Activated gamma-delta T cell treated with anti-CD3 and anti-CD28 coated beads, Interleukin-2, amount 50 U/mL, for 16 hours (primary cell): ENCODE data around the gene POLR2I.
"Not testable (repeated sequence)": the region's sequence is repeated elsewhere in the genome, so short reads cannot be mapped to it uniquely, and the experiment has no call there.

Experiments
- DNase-seq: peaks from one replicate; pipeline ENCODE4 v3.0.0-alpha.2; 2020; ENCODE audit warnings: low read depth

Gene POLR2I

DNA sequence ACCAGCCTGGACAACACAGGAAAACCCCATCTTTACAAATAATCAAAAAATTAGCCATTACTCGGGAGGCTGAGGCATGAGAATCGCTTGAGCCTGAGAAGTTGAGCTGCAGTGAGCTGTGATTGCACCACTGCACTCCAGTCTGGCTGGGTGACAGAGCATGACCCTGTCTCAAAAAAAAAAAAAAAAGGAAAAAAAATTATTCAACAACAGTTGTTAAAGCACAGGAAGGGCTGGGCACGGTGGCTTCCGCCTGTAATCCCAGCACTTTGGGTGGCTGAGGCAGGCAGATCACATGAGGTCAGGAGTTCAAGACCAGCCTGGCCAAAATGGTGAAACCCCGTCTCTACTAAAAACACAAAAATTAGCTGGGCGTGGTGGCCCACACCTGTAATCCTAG, 16.5 kb upstream of the POLR2I start:
- not testable (repeated sequence) for DNase-seq

DNA sequence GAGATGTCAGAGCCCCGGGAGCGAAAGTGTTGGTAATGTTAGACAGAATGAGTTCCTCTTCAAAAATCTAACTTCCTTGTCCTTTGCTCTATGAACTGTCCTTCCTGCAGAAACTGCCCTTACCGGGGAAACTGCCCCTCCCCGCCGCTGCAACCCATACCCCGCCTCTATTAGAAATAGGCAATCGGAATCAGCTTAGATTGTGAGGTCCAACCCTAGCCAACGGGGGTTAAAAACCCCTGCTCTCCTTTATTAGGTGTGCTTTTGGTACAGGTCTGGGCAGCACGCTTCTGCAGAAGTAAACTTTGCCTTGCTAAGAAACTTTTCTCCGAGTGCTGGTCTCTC, 13.7 kb upstream of the POLR2I start:
- no peak for DNase-seq

DNA sequence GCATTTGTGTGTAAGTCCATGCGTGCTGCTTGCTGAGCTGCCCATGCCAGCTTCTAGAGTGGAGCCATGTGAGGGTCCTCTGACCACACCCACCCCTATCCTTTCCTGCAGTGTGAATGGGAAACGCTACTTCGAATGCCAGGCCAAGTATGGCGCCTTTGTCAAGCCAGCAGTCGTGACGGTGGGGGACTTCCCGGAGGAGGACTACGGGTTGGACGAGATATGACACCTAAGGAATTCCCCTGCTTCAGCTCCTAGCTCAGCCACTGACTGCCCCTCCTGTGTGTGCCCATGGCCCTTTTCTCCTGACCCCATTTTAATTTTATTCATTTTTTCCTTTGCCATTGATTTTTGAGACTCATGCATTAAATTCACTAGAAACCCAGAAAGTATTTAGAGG, 10.9 kb upstream of the POLR2I start:
- no peak for DNase-seq

DNA sequence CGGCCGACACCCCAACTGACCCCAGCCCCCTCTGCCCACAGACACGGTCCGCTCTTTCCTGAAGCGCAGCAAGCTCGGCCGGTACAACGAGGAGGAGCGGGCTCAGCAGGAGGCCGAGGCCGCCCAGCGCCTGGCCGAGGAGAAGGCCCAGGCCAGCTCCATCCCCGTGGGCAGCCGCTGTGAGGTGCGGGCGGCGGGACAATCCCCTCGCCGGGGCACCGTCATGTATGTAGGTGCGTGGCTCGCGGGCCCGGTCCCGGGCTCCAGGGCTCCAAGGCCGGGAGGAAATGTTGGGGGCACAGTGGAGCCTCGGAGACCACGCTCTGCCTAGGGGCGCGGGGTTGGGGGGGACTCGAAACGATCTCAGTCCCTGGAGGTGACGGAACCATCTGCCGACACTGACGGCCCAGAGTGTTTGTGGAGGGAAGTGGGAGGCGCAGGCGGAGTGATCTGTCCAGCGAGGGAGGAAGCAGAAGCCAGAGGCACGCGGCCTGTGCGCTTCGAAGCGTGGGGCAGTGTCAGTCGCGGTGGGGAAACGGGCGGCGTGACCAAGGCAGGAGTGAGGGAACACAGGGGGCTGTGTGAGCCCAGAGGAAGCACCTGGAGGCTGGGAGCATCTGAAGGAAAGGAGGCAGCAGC, 6.9 kb upstream of the POLR2I start:
- no peak for DNase-seq

DNA sequence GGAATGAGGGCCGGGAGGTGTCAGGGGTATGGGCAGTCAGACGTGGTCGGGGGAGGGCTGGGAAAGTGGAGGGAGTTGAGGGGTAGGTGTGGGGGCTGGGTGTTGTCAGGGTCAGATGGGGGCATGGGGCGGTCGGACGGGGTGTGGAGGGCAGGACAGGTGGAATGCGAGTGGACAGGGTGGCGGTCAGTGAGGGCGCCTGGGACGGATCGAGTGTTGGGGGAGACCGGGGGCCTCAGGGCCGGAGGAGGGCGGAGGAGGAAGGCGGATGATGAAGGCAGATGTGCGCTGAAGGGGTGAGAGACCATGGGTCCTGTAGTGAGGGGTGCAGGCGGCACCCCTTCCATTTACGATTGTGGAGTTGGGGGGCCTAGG, 6.3 kb upstream of the POLR2I start:
- no peak for DNase-seq

DNA sequence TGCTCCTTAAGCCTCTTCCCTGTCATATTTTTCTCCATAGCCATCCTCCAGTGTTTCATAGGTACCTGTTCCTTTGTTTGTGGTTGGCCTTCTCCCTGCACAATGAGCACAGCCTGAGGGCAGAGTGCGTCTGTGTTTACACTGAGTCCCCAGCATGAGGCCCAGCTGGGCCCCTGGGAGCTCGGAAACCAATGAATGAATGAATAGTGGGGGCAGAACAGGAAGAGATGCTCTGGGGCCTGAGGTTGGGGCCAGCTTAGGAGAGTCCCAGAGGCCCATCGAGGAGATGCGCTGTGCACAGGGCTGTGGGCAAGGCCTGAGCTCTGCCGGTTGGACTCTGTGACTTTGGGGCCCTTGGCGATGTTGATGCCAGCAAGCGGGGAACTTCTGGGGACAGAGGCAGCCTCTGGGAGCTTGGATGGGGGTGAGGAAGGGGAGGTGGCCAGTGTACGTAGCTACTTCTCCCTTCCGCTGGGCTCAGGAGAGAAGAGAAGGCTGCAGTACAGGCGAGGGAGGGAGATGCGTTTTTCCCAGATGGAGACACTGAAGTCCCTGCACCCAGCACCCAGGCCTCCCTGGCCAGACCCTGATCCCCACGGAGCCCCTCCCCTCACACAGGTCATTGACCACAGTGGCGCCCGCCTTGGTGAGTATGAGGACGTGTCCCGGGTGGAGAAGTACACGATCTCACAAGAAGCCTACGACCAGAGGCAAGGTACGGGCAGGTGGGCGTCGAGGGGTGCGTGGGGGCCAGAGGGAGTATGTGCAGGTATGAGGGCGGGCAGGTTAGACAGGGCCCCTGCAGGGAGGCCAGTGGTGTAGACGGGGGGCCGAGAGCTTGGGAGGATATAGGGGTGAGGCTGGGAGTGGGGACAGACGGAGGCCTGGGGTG, 5.7 kb upstream of the POLR2I start:
- DNase-seq: no peak

DNA sequence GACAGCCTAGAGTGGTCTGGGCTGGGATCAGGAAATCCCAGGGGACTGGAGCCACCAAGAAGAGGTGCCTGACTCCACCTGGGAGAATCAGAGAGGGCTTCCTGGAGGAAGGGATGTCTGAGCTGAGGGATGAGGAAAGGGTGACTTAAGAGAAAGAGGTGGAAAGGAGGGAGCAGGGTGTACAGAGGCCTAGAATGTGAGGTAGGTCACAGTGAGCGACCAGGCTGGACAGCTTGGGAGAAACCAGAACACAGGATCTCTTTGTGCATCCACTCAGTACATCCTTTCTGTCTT, 1.6 kb upstream of the POLR2I start:
- DNase-seq: no peak

DNA sequence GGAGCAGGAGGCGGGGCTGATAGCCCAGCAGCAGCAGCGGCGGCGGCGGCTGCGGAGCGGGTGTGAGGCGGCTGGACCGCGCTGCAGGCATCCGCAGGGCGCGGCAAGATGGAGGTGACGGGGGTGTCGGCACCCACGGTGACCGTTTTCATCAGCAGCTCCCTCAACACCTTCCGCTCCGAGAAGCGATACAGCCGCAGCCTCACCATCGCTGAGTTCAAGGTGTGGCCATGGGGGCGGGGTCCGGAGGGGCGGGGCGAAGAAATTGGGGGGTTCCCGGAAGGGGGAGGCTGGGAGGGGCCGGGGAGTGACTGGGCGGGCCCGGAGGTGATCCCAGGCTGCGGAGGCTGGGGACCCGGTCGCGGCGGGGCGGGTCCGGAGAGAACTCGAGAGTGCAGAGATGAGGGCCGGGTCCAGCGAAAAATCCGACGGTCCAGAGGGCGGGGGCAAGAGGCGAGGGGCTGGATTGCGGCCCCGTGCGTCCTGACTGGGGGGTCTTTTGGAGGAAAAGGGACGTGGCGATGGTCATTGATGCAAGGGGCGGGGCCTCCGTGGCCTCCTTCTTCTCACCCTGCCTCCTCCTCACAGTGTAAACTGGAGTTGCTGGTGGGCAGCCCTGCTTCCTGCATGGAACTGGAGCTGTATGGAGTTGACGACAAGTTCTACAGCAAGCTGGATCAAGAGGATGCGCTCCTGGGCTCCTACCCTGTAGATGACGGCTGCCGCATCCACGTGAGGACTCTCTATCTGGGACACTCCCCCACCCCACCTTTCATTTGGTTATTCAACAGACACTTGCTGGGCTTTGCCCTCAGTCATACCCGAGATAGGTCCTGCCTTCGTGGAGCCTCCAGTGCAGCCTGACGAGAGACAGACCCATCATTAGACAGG, 1.0 kb upstream of the POLR2I start, which contains the start of gene TBCB:
Gene TBCB (plus strand): TSS at position 16 of the 891 bp plus-strand sequence. CDS start 93 bp downstream, at position 109.
- DNase-seq: peak; percentile 86

DNA sequence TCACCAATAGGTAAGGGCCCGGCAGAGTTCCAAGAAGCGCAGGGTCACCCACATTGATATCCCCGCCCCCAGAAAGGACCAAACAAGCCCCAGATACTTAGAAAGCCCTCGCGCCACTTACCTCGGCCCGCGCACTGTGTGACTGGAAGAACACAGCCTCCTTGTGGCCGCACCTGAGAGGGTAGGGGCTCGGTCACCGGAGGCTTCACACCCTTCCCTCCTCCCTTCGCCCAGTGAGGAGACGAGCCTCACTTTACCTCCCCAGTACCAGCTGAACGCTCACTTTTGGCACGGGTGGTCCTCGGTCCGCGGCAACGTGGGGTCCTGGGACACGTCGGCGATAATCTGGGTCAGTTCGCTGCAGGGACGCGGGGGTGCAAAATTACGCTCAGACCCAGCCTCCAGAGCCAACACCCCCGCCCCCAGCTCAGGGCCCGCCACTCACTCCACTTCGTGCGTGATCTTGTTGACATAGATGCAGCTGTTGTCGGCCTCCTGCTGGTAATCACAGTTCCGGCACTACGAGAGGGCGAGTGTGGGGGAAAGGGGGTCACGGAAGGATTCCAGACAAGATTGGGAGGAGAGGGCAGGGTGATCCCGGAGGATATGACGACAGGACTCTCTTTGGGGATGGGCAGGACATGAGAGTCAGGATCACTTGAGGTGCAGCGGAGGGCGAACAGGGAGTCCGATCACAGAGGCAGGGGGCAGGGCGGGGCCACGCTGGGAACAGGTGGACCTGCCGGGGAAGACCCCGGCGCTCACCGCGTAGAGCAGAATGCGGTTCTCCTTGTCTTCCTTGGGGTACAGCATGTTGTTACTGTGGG, 568 bp downstream of the POLR2I start:
- no peak for DNase-seq

DNA sequence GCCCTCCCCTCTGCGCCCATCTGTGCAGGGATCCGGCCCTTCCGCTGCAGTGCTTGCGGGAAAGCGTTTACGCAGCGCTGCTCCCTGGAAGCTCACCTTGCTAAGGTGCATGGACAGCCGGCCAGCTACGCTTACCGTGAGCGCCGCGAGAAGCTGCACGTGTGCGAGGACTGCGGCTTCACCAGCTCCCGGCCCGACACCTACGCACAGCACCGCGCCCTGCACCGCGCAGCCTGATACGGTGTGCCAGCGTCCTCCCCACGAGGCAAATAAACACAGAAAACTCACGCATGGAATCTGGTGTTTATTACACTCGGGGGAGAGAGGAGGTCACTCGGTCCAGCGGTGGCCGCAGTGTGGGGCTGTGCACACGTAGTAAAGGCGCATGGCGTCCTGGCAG, 1.2 kb downstream of the POLR2I start:
- no peak for DNase-seq

DNA sequence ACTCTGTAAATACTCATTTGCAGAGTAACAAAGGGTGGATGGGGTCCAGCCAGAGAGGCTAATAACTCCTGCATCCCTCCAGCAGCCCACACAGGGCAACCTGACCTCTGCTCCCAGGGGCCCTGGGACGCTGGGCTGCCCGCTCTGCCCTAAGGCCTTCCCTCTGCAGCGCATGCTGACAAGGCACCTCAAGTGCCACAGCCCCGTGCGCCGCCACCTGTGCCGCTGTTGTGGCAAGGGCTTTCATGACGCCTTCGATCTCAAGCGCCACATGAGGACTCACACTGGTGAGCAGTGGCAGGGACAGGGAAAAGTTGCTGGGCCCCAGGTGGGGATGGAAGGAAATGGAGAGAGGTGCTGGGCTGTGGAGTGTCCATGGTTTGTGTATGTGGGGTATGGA, 2.0 kb downstream of the POLR2I start:
- DNase-seq: no peak

DNA sequence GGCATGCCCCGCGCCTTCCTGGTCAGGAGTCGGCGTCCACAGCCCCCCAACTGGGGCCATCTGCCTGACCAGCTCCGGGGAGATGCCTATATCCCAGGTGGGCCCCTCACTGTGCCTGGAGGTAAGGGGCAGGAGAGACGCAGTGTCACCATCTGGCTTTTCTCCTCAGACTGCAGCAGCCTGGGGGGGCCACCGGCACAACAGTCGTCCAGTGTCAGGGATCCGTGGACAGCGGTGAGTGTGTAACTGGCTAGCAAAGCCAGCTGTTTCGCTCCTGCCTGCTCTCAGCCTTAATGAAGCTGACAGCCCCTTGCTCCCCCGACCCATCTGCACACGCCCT, 3.5 kb downstream of the POLR2I start:
- DNase-seq: no peak

DNA sequence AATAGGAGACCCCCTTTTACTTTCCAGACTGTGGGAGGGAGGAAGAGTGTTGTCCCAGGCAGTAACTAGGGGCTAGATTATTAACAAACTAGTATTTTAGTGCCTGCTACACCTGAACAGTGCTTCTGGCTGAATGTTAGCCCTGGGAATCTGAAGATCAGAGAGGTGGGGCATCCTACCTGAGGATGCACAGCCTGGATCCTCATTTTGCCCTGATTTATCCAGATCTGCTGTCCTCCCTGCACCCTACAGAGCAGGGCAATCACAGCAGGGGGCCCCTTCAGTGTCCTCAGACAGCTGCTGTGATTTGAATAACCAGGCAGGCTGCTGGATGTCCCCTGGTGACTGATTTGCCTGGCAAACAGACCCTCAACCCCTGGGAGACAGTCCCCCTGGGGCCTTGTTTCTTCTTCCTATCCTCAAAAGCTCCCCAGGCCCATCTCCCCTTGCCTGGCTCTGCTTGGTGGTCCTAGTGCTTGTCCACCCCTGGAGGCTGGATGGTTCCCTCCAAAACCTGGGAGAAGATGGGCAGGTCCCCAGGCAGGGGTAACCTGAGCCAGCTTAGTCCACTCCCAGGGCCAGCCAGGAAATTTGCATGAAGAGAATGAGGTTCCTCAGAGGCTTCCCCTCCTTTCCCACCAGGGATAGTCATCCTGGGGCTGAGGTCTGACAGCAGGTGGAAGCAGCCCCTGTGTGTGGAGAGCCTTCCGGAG, 4.0 kb downstream of the POLR2I start, which contains the start of gene OVOL3:
Gene OVOL3 (plus strand): TSS at position 657 of the 713 bp plus-strand sequence. CDS start 60 bp downstream, outside the sequence.
- no peak for DNase-seq

DNA sequence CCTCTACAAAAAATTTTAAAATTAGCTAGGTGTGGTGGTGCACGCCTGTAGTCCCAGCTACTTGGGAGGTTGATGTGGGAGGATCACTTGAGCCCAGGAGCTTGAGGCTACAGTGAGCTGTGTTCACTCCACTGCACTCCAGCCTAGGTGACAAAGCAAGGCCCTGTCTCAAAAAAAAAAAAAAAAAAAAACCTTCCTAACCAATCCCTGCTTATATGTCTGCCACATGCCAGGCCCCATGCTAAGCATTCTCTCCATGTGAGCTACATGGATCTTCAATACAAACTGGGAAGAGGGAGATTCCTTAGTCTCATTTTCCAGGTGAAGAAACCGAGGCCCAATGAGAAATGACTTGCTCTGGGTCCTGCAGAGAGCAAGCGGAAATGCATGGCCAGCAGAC, 6.0 kb downstream of the POLR2I start:
- DNase-seq: no peak

DNA sequence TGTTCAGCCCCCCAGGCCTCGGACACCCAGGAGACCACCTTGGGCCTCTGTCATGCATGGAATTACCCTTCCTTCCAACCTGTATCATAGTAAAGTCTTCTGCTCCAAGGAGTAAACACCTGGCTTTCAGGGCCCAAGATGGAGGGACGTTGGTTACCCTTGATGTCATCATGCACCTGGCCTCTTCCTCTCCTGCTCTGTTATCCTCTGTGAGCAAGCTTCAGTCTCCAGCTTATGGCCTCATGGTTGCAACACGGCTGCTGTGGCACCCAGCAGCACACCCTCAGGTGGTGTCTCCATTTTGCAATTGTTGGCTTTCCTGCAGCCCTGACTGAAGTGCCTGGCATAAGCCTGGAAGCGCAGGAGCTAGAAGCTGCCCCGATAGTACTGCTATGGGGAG, 7.7 kb downstream of the POLR2I start:
- no peak for DNase-seq

DNA sequence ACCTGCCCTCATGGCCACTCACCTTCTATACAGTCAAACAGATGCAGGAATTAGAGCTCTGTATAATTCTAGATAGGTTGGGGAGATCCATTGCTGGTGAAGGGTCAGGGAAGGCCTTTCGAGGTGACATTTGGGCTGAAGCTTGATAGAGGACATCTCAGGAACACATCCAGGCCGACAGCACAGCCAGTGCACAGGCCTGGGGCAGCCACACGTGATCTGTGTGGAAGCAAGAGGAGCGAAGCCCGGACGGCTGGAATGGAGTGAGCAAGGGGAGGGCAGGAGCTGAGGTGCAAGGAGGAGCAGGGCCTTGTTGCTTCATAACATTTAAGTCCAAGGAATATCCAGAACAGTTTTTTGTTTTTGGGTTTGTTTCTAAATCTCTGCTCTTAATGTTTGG, 8.2 kb downstream of the POLR2I start:
- DNase-seq: no peak

DNA sequence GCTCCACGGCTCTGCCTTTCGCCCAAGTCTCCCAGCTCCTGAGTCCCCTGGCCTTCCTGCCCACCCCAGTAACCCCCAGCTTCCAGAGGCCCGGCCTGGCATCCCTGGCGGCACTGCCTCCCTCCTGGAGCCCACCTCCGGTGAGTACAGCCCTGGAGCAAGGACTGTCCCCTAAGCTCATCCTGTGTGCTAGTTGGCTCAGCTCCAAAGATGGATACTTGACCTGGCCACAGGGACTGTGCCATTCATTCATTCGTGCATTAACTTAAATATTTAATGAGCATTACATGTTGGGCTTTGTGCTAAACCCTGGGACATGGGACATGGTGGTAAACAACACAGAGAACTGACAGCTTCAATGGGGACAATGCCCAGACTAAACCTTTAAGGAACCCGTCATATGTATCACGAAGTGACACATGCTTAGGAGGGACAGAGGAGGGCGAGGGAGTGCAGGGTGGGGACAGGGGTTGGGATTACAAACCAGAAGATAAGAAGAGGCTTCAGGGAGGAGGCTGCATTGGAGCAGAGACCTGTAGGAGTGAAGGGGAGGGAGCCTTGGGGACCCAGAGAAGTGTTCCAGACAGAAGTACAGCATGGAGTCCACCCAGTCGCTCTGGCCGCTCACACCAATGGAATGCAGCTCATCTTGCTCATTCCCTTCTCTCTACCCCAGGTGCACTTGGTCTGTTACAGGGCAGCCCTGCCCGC, 10.7 kb downstream of the POLR2I start:
- no peak for DNase-seq

DNA sequence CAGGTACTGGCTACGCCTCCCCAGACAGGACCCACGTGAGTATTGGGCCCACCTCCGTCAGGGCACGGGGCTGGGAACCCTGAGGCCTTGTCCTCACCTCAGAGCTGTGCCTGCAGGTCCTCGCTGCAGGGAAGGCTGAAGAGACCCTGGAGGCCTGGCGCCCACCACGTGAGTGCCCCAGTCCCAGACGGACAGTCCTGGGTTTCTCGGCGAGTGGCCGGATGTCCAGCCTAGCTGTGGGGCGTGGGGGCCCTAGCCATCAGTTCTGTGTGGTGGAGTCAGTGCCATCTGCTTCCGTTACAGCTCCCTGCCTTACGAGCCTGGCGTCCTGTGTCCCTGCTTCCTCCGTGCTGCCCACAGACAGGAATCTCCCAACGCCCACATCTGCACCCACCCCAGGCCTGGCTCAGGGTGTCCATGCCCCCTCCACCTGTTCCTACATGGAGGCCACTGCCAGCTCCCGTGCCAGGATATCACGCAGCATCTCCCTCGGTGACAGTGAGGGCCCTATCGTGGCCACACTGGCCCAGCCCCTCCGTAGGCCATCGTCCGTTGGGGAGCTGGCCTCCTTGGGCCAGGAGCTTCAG, 11.5 kb downstream of the POLR2I start:
- DNase-seq: no peak

DNA sequence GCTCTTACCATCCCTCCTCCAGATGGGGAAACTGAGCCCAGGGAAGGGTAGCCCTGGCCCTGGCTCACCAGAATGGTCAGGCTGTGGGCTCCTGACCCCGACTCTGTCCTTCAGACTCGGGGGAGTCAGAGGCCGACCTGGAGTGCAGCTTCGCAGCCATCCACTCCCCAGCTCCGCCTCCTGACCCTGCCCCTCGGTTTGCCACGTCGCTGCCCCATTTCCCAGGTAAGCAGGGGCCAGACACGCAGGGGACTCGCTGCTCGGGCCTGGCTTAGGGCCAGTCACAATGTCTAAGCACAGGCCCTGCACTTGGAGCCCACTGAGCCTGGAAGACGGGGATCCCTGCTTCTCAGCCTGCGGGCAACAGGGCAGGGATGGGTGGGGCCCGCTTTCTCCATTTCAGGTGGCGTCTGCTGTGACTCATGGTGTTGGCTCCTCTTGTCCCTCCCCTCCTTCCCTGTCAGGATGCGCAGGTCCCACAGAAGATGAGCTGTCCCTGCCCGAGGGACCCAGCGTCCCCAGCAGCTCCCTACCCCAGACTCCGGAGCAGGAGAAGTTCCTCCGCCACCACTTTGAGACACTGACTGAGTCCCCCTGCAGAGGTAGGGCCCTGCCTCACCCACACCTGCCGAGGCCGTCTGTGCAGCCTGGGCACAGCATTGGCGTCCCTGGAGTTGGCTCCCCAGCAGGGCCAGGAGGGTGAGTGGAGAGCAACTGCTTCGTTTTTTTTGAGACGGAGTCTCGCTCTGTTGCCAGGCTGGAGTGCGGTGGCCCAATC, 12.9 kb downstream of the POLR2I start:
- no peak for DNase-seq

DNA sequence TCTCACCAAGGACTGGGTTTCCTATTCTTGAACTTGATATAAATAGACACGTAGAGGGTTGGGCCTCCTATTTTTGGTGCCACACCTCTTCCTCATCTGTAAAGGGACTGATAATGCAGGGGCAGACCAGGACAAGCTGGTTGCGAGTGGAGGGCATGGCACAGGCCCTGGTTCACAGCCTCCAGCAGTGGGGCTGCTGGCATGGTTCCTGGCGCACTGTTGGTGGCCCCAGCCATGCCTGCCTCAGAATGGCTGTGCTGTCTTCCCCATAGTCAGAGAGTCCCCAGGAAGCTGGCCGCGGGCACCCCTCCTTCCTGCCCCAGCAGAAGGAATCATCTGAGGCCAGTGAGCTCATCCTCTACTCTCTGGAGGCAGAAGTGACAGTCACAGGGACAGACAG, 14.2 kb downstream of the POLR2I start:
- no peak for DNase-seq
